K562 (cell line): ENCODE measurements around the gene GUCY1A2. TPM values are rescaled to one million over a fixed set of nuclear protein-coding genes. Genes with fewer than 3 reads are reported as not detected.

Source experiments
- ATAC-seq: fragments of 200-7000 bp; cut with Tn5 transposase; 3 replicates; pipeline ENCODE4 v1.9.1; 2020; ENCODE audit warnings: moderate library complexity
- BruUV-seq: library from RNA; stranded (reverse); fragments of 400-500 nt; replicated peaks from 2 replicates; lab custom pipeline; 2021; lab: Mats Ljungman, UMichigan
- CTCF ChIA-PET: fragments of 300-600 bp; formaldehyde crosslinking; extraction: SDS; loops from one replicate; lab custom pipeline; 2021; ENCODE audit warnings: low intra/inter-chr PET ratio; lab: Yijun Ruan, JAX
- POLR2A ChIA-PET: fragments of 300-600, 350-650 bp; sonication (Branson Sonifier 250); formaldehyde crosslinking; extraction: SDS; loops from one replicate; lab custom pipeline; 2021; ENCODE audit warnings: antibody characterized with exemption, inconsistent platforms; lab: Yijun Ruan, JAX
- DNase-seq, 4 experiments: peaks; one replicate each; pipeline versions ENCODE4 v3.0.0 to v3.0.0-alpha.2; 2011 to 2018; ENCODE audit warnings: low spot score in 3 of 4, mixed read lengths in 3 of 4; ENCODE audit errors: extremely low read depth in 1 of 4
- FAIRE-seq: peaks from 2 replicates; lab custom pipeline; 2011; peaks lifted over from hg19 to GRCh38; lab: Jason Lieb, UNC
- H2AFZ ChIP-seq: 2 replicates; pipeline ENCODE4 v1.6.0; 2011; ENCODE audit warnings: low read depth, low read length, control low read depth, inconsistent platforms
- H3K27ac ChIP-seq: fragments of 200-600 bp; 3 replicates; pipeline ENCODE4 v1.8.0; 2011; ENCODE audit warnings: low read depth, mild to moderate bottlenecking, control low read depth, inconsistent platforms, low read length, moderate library complexity, mixed read lengths; ENCODE audit errors: extremely low read depth
- H3K27me3 ChIP-seq, 2 experiments: fragments of 300-600 bp in 1 of 2; 2 replicates in 1 of 2; 3 replicates in 1 of 2; pipeline versions ENCODE4 v1.6.0 to v1.8.0; 2011; ENCODE audit warnings: inconsistent platforms in 2 of 2, low read length in 2 of 2, mild to moderate bottlenecking in 1 of 2, mixed read lengths in 1 of 2, moderate library complexity in 1 of 2; ENCODE audit not compliant: control insufficient read depth in 2 of 2, insufficient read depth in 2 of 2
- H3K36me3 ChIP-seq: fragments of 300-600 bp; 3 replicates; pipeline ENCODE4 v1.8.0; 2011; ENCODE audit warnings: mild to moderate bottlenecking, low read length, inconsistent platforms; ENCODE audit not compliant: control insufficient read depth, insufficient read depth
- H3K4me1 ChIP-seq, 2 experiments: fragments of 200-600 bp in 1 of 2; replicated peaks in 1 of 2; 2 replicates in 1 of 2; 3 replicates in 1 of 2; pipeline versions ENCODE4 v1.5.1 to v1.8.0; 2011; ENCODE audit warnings: inconsistent platforms in 2 of 2, low read length in 2 of 2, mild to moderate bottlenecking in 1 of 2, mixed read lengths in 1 of 2, moderate library complexity in 1 of 2; ENCODE audit not compliant: control insufficient read depth in 2 of 2, insufficient read depth in 2 of 2
- H3K4me2 ChIP-seq: 2 replicates; pipeline ENCODE4 v1.6.1; 2011; ENCODE audit warnings: low read length, control low read depth, inconsistent platforms, mixed read lengths; ENCODE audit not compliant: insufficient read depth
- H3K4me3 ChIP-seq: fragments of 200-600 bp; sonication (generic), shearing (Covaris generic); 2 replicates; pipeline ENCODE4 v1.5.1; 2016; ENCODE audit warnings: control low read depth, inconsistent platforms
- H3K79me2 ChIP-seq: fragments of 200-600 bp; 3 replicates; pipeline ENCODE4 v1.8.0; 2011; ENCODE audit warnings: low read length, inconsistent platforms; ENCODE audit not compliant: control insufficient read depth, insufficient read depth
- H3K9ac ChIP-seq, 2 experiments: 2 replicates each; pipeline versions ENCODE4 v1.6.0 to v1.6.1; 2011; ENCODE audit warnings: low read depth in 2 of 2, low read length in 2 of 2, control low read depth in 1 of 2, inconsistent platforms in 1 of 2, mild to moderate bottlenecking in 1 of 2, mixed read lengths in 1 of 2; ENCODE audit not compliant: insufficient read depth in 1 of 2
- H3K9me1 ChIP-seq: one replicate; pipeline ENCODE4 v1.6.0; 2011; ENCODE audit warnings: inconsistent platforms, mild to moderate bottlenecking, low read length, moderate library complexity; ENCODE audit not compliant: control insufficient read depth, insufficient read depth
- H3K9me3 ChIP-seq: replicated peaks from 2 replicates; pipeline ENCODE4 v1.5.1; 2011; ENCODE audit warnings: low read depth, low read length, inconsistent platforms; ENCODE audit not compliant: control insufficient read depth, insufficient read depth
- H4K20me1 ChIP-seq: replicated peaks from 2 replicates; pipeline ENCODE4 v1.6.1; 2011; ENCODE audit warnings: low read length, inconsistent platforms, mixed read lengths; ENCODE audit not compliant: control insufficient read depth, insufficient read depth
- BACH1 ChIP-seq: fragments of 200-800 bp; sonication (Bioruptor generic); IDR thresholded peaks from 2 replicates; pipeline ENCODE4 v1.6.1; 2016; ENCODE audit warnings: missing genetic modification characterization, missing compliant biosample characterization
- FOXK2 ChIP-seq, 2 experiments: fragments of 450-650 bp; IDR thresholded peaks in 1 of 2; conservative IDR thresholded peaks in 1 of 2; 2 replicates each; pipeline ENCODE4 v1.6.1; 2016; ENCODE audit warnings: low read depth in 2 of 2, mild to moderate bottlenecking in 1 of 2
- ZNF407 ChIP-seq: fragments of 450-650 bp; IDR thresholded peaks from 2 replicates; pipeline ENCODE4 v1.6.1; 2016; ENCODE audit warnings: low read depth
- WGBS: fragments of 100-300 bp; shearing (Covaris generic); methylation state at CpG from one replicate; pipeline ENCODE4 v1.1.6; 2016; ENCODE audit warnings: low coverage, mixed read lengths; ENCODE audit not compliant: insufficient coverage; ENCODE audit errors: missing lambda C conversion rate; 5-methylcytosine and 5-hydroxymethylcytosine counted together
- in situ Hi-C: fragments of 300-500 bp; cut with MboI; formaldehyde crosslinking; loops from 4 replicates; pipeline ENCODE4 v1.15.0; 2018; ENCODE audit warnings: inconsistent platforms, mixed read lengths
- intact Hi-C: fragments of 100-400 bp; cut with micrococcal nuclease; formaldehyde crosslinking; loops from 2 replicates; pipeline ENCODE4 v1.14.2; 2022
- polyA plus RNA-seq, 8 experiments: library from polyadenylated mRNA; depleted of rRNA in 4 of 8; stranded (reverse) in 5 of 8; unstranded in 3 of 8; fragments of >200 nt; fragmentation: Nextera tagmentation in 2 of 8; fragmentation: Illumina TruSeq in 1 of 8; extraction: Ambion mirVana in 2 of 8; extraction: Trizol in 1 of 8; gene quantifications; 2 replicates each; pipeline versions ENCODE4 v1.2.1 to v1.2.3, GENCODE V29; 2011 to 2014; ENCODE audit warnings: inconsistent platforms in 1 of 8, missing spikeins in 1 of 8
- total RNA-seq, 7 experiments: library from RNA; depleted of rRNA in 6 of 7; stranded (reverse); fragments of >200 nt in 6 of 7; fragmentation: Illumina TruSeq in 2 of 7; extraction: Trizol in 2 of 7; gene quantifications; 2 replicates each; pipeline versions ENCODE4 v1.2.1 to v1.2.3, GENCODE V29; 2011 to 2021; ENCODE audit warnings: low replicate concordance in 1 of 7
- TF ChIP-seq, protein P1 (sequence below): fragments of 150-350 bp; IDR thresholded peaks from 2 replicates; pipeline ENCODE4 v1.6.1; 2014; ENCODE audit warnings: low read depth, mild to moderate bottlenecking, low read length, borderline replicate concordance

Gene GUCY1A2
- total and polyA plus RNA-seq, 9 of the 15 experiments (the other 6 are each of a cell fraction or from before 2014, with no cell fraction given), result under 0.01 to 0.04 TPM; not detected in 7

DNA sequence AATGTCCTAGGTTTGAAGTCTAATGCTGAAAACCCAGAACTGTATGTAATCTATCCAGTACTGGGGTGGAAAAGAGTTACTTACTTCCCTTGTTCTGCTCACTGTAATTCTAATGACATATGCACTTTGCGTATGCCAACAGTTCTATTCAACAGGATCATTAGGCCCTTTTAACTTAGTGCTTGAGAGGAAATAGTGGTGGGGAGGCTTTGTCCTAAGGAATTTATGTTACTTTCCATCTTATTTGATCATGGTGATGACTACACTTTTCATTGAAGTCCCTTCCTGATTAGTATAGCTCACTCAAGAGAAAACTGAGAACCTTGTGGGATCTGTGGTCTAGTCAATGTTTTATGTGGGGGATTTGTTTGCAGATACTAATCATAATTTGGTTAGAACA is 348.2 kb downstream of the GUCY1A2 start:
- no peaks in the 10 kb centered on the region for H4K20me1 ChIP-seq
- BruUV-seq, result no TSS peak
- intact Hi-C loops, result no loop called here
- 6% methylated on average over 1 of the region's 1 CpG for WGBS
- TF ChIP-seq BACH1 (tag), result no peak
- TF ChIP-seq, protein P1, sequence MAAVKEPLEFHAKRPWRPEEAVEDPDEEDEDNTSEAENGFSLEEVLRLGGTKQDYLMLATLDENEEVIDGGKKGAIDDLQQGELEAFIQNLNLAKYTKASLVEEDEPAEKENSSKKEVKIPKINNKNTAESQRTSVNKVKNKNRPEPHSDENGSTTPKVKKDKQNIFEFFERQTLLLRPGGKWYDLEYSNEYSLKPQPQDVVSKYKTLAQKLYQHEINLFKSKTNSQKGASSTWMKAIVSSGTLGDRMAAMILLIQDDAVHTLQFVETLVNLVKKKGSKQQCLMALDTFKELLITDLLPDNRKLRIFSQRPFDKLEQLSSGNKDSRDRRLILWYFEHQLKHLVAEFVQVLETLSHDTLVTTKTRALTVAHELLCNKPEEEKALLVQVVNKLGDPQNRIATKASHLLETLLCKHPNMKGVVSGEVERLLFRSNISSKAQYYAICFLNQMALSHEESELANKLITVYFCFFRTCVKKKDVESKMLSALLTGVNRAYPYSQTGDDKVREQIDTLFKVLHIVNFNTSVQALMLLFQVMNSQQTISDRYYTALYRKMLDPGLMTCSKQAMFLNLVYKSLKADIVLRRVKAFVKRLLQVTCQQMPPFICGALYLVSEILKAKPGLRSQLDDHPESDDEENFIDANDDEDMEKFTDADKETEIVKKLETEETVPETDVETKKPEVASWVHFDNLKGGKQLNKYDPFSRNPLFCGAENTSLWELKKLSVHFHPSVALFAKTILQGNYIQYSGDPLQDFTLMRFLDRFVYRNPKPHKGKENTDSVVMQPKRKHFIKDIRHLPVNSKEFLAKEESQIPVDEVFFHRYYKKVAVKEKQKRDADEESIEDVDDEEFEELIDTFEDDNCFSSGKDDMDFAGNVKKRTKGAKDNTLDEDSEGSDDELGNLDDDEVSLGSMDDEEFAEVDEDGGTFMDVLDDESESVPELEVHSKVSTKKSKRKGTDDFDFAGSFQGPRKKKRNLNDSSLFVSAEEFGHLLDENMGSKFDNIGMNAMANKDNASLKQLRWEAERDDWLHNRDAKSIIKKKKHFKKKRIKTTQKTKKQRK, result no peak
- no peak for TF ChIP-seq FOXK2 (conservative IDR thresholded peaks at IDR 0.05 in 1 of 2, IDR thresholded peaks at IDR 0.05 in 1 of 2; ENCODE audit: low read depth in 2 of 2)
- no peak for TF ChIP-seq ZNF407
- no peak overlapping the region for H3K9ac ChIP-seq
- H3K4me2 ChIP-seq, result no peak overlapping the region
- H3K9me1 ChIP-seq, result no peaks in the 10 kb centered on the region
- POLR2A ChIA-PET, result no interaction called here
- ATAC-seq (no peak), DNase-seq (no peak), FAIRE-seq (no peak)
- no peaks in the 10 kb centered on the region for H3K36me3 ChIP-seq
- CTCF ChIA-PET, result no interaction called here
- in situ Hi-C loops, result no loop called here
- H3K27ac ChIP-seq, result no peak overlapping the region
- H3K79me2 ChIP-seq, result no peaks in the 10 kb centered on the region
- no peaks in the 10 kb centered on the region for H3K27me3 ChIP-seq
- no peak overlapping the region for H3K4me3 ChIP-seq
- H3K4me1 ChIP-seq, result no peaks in the 10 kb centered on the region
- H3K9me3 ChIP-seq, result no peaks in the 10 kb centered on the region
- H2AFZ ChIP-seq, result no peak overlapping the region
